ENCODE results near the gene GDPD5.

The GDPD5 gene

DNA sequence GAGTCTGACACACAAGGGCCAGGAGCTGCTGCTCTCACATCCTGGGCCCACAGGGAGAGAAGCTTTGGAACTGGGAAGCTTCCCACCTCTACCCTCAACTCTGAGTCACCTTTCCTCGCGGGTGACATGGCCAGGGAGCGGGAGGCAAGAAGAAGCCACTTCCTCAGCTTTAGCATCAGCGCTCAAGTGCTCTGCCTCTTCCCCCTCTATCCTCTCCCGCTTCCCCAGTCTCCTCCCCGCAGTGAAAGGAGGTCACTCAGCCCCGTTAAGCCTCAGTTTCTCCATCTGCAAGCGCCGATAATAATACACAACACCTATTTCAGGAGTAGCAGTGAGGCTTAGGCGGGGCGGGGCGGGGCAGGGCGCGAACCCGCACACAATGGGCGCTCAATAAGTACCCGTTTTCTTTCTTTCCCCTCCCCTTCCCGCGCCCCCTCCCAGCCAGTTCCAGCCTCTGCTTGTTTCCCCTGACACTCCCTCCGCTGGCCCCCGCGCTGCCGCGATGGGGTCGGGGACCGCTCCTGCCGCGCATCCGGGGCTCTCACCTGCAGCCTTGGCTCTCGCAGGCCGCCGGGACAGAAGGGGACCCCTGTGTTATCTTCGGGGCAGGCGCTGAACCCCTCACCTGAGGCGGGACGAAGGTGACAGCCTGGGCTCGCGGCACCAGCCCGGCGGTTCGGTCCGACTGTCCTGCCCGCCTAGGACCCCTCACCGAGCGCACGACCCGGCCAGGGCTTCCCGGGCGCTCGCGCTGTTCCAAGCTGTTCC, 892 bp downstream of the GDPD5 start:
- DNase-seq = peak in 2 of 3 donors; percentile 20 to 24
- H3K27me3 ChIP-seq (replicated peaks; ENCODE audit: control insufficient read depth, insufficient read depth, low read length, poor library complexity, severe bottlenecking) = no peaks in the 10 kb centered on the region
- peaks cover 38% of the 10 kb centered on the region for H3K4me1 ChIP-seq (ENCODE audit: control insufficient read depth, insufficient read depth, low read length, poor library complexity, severe bottlenecking)
- peak overlapping the region; percentile 79 for H3K4me3 ChIP-seq (ENCODE audit: insufficient read depth, low read depth, low read length, poor library complexity, severe bottlenecking)
- H3K9me3 ChIP-seq (ENCODE audit: control insufficient read depth, low read length) = no peaks in the 10 kb centered on the region
- H3K36me3 ChIP-seq (ENCODE audit: control insufficient read depth, insufficient read depth, low read length) = no peaks in the 10 kb centered on the region
- peak overlapping the region; percentile 49 for H3K27ac ChIP-seq (ENCODE audit: insufficient read depth, low read length, poor library complexity, severe bottlenecking)

DNA sequence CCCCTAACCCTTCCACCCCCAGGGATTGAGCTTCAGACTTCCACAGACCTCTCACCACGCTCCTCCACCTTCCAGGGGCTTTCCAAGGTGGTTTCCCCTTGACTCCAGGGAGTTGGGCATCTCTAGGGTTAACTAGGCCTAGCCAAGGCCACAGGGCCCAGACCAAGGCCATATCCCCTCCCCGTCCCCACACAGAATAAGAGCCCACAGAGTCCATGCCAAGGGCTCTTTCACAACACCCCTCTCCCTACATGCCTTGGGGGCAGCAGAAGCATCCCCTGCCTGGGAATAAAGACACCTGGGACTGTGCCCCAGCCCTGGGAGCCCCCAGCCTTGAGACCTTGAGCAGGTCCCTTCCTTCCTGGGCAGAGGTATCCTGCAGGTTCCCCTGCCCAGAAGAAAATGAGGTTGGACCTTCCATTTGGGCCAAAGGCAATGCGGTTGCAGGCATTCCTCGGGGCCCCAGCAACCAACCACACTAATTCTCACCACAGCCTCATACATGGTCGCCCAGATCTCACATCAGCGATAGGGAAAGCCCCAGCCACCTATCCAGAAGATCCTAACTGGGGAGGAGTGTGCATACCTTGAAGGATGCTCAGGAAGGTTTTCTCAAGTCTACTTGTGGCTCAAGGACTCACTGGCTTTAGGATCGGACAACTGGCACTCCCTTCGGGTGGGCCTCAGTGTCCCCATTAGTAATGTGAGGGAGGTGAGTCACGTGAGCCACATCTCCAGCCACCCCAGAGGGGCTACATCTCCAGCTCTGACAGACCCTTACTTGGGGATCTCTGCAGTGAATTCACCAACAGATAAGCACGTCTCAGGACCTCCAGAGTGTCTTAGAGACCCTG, 1.7 kb downstream of the GDPD5 start:
- H3K36me3 ChIP-seq (ENCODE audit: control insufficient read depth, insufficient read depth, low read length) = no peaks in the 10 kb centered on the region
- H3K4me1 ChIP-seq (ENCODE audit: control insufficient read depth, insufficient read depth, low read length, poor library complexity, severe bottlenecking) = peaks cover 38% of the 10 kb centered on the region
- no peaks in the 10 kb centered on the region for H3K27me3 ChIP-seq (replicated peaks; ENCODE audit: control insufficient read depth, insufficient read depth, low read length, poor library complexity, severe bottlenecking)
- no peak for DNase-seq
- H3K4me3 ChIP-seq (ENCODE audit: insufficient read depth, low read depth, low read length, poor library complexity, severe bottlenecking) = peak overlapping the region; percentile 79
- H3K9me3 ChIP-seq (ENCODE audit: control insufficient read depth, low read length) = no peaks in the 10 kb centered on the region
- H3K27ac ChIP-seq (ENCODE audit: insufficient read depth, low read length, poor library complexity, severe bottlenecking) = peak overlapping the region; percentile 50

DNA sequence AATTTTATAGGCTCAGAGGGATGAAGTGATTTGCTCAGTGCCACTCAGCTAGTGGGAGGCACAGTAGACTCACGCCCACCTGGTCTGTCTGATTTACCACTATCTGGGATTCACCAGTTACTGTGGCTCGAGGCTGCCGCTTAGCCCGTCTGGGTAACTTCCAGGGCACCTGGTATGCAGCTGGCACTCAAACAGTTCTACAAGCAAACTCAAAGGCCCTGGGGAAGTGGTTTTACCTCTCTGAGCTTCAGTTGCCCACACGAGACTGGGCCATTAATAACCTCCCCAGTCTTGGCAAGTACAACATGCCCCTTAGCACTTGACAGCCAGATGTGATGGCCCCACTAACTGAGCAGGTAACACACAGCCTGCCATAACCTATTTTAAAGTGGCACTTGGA, 2.6 kb downstream of the GDPD5 start:
- Histone ChIP-seq H3K36me3 (ENCODE audit: control insufficient read depth, insufficient read depth, low read length) (no peaks in the 10 kb centered on the region), H3K9me3 (ENCODE audit: control insufficient read depth, low read length) (no peaks in the 10 kb centered on the region), H3K27me3 (replicated peaks; ENCODE audit: control insufficient read depth, insufficient read depth, low read length, poor library complexity, severe bottlenecking) (no peaks in the 10 kb centered on the region), H3K4me3 (ENCODE audit: insufficient read depth, low read depth, low read length, poor library complexity, severe bottlenecking) (no peak overlapping the region), H3K27ac (ENCODE audit: insufficient read depth, low read length, poor library complexity, severe bottlenecking) (peak overlapping the region; percentile 22), H3K4me1 (ENCODE audit: control insufficient read depth, insufficient read depth, low read length, poor library complexity, severe bottlenecking) (peaks cover 43% of the 10 kb centered on the region)
- DNase-seq = no peak

DNA sequence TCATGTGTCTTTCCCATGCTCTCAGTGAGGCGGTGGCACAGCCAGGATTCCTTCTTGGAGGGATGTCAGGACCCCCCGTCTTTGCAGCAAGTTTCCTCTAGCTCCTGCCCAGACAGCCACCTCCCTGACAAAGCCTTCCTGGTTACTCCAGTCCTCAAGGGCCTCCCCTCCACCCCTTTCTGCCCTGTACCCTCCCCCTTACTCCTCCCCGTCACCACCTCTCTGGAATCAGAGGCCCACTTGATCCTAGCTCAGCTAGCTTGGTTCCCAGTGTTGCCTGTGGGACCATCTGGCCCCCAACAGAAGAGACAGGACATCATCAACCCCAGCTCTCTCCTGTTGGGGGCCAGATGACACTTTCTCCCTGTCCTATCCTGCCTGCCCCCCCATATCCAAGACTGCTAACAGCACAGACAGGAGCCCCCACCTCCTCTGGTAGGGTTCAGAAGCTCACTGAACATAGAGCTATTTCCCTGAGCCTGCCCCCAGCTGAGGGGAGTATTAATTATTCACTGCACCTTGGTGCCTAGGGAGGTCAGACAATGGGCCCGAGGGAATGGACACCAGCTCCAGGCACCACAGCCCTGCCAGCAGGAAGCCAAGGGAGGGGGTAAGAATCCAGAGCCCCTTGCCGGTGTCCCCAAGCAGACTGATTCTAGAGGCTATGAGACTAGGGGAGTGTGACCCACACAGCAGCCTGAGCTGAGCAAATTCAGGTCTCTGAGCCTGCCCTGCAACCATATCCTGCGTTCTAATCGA, 3.3 kb downstream of the GDPD5 start:
- DNase-seq = no peak

DNA sequence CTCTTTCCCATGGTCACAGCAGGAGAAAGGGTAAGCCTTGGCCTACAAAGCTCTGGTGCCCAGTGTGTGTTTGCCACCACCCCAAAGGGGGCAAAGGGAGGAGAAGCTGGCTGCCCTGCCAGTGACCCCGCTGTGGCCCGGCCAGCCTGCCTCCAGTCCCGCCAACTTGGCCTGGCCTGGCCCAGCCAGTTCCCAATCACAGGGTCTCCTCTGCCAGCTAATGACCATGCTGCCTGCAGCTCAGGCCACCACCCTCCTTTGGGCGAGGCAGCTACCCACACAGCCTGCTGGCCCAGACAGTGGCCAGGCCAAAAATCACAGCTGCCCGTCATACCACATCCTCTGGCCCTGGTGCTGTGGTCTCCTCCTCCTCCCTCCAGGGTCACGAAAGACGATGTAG, 5.1 kb downstream of the GDPD5 start:
- no peaks in the 10 kb centered on the region for H3K36me3 ChIP-seq (ENCODE audit: control insufficient read depth, insufficient read depth, low read length)
- no peak overlapping the region for H3K27ac ChIP-seq (ENCODE audit: insufficient read depth, low read length, poor library complexity, severe bottlenecking)
- DNase-seq = no peak
- no peaks in the 10 kb centered on the region for H3K27me3 ChIP-seq (replicated peaks; ENCODE audit: control insufficient read depth, insufficient read depth, low read length, poor library complexity, severe bottlenecking)
- H3K9me3 ChIP-seq (ENCODE audit: control insufficient read depth, low read length) = no peaks in the 10 kb centered on the region
- peaks cover 56% of the 10 kb centered on the region for H3K4me1 ChIP-seq (ENCODE audit: control insufficient read depth, insufficient read depth, low read length, poor library complexity, severe bottlenecking)
- H3K4me3 ChIP-seq (ENCODE audit: insufficient read depth, low read depth, low read length, poor library complexity, severe bottlenecking) = no peak overlapping the region

More for the DNA sequence above, 3.3 kb downstream of the GDPD5 start:
- Histone ChIP-seq H3K27me3 (replicated peaks; ENCODE audit: control insufficient read depth, insufficient read depth, low read length, poor library complexity, severe bottlenecking) (no peaks in the 10 kb centered on the region), H3K4me1 (ENCODE audit: control insufficient read depth, insufficient read depth, low read length, poor library complexity, severe bottlenecking) (peaks cover 50% of the 10 kb centered on the region), H3K36me3 (ENCODE audit: control insufficient read depth, insufficient read depth, low read length) (no peaks in the 10 kb centered on the region), H3K27ac (ENCODE audit: insufficient read depth, low read length, poor library complexity, severe bottlenecking) (peak overlapping the region; percentile 22), H3K4me3 (ENCODE audit: insufficient read depth, low read depth, low read length, poor library complexity, severe bottlenecking) (no peak overlapping the region), H3K9me3 (ENCODE audit: control insufficient read depth, low read length) (no peaks in the 10 kb centered on the region)

DNA sequence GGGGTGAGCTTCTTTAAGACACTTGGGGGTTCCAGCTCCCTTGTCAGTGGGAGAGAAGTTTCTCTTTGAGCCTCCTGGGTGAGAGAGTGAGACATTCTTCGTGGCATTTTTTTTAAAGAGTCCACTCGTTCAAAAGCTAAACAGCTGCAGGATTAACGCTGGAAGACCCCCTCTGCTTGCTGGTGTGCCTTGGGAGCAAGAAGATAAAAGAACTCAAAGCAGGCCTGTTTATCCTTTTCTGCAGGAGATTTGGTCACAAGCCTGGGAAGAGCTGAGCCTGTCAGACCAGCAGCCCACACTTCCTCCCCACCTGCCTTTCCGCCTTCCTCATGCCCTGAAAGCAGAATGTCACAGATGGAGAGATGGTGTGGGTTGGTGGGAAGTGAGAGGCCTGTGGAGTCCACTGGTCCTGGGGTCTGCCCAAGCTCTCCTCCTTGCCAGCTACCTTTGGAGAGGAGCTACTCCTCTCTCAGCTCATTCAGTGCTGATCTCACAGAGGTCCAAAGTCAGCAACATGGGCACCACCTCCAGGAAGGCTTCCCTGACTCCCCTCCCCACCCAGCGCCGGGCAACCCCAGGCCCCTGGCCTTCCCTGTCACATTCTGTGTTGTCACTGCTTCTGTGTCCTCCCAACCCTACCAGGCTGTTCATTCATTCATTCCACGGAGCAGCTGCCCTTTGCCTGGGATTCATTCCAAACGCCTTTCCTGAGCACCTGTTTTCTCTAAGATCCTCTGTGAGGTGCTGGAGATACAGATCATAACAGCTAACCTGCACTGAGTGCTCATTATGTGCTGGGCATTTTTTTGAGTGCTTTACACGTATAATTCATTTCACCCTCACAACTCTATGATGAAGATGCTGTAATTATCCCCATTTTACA, 6.7 kb downstream of the GDPD5 start:
- no peak overlapping the region for H3K27ac ChIP-seq (ENCODE audit: insufficient read depth, low read length, poor library complexity, severe bottlenecking)
- H3K9me3 ChIP-seq (ENCODE audit: control insufficient read depth, low read length) = no peaks in the 10 kb centered on the region
- H3K4me1 ChIP-seq (ENCODE audit: control insufficient read depth, insufficient read depth, low read length, poor library complexity, severe bottlenecking) = peaks cover 51% of the 10 kb centered on the region
- no peaks in the 10 kb centered on the region for H3K27me3 ChIP-seq (replicated peaks; ENCODE audit: control insufficient read depth, insufficient read depth, low read length, poor library complexity, severe bottlenecking)
- DNase-seq = no peak
- no peak overlapping the region for H3K4me3 ChIP-seq (ENCODE audit: insufficient read depth, low read depth, low read length, poor library complexity, severe bottlenecking)
- H3K36me3 ChIP-seq (ENCODE audit: control insufficient read depth, insufficient read depth, low read length) = no peaks in the 10 kb centered on the region

DNA sequence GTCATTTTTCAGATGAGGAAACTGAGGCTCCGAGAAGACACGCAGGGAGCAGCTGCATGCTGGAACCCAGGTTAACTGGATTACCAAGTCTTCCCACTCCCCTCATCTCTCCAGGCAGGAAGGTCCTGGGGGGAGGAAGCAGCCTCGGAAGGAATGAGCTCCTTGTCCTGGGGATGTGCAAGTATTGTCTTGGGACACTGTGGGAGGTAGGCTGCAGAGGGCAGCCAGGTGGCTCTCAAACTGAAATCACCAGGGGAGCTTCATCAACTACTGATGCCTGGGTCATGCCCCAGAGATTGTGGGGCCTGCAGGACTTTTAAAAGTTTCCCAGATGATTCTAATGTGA, 7.6 kb downstream of the GDPD5 start:
- no peaks in the 10 kb centered on the region for H3K36me3 ChIP-seq (ENCODE audit: control insufficient read depth, insufficient read depth, low read length)
- H3K4me3 ChIP-seq (ENCODE audit: insufficient read depth, low read depth, low read length, poor library complexity, severe bottlenecking) = no peak overlapping the region
- H3K9me3 ChIP-seq (ENCODE audit: control insufficient read depth, low read length) = no peaks in the 10 kb centered on the region
- no peaks in the 10 kb centered on the region for H3K27me3 ChIP-seq (replicated peaks; ENCODE audit: control insufficient read depth, insufficient read depth, low read length, poor library complexity, severe bottlenecking)
- DNase-seq = no peak
- H3K27ac ChIP-seq (ENCODE audit: insufficient read depth, low read length, poor library complexity, severe bottlenecking) = no peak overlapping the region
- H3K4me1 ChIP-seq (ENCODE audit: control insufficient read depth, insufficient read depth, low read length, poor library complexity, severe bottlenecking) = peaks cover 42% of the 10 kb centered on the region

DNA sequence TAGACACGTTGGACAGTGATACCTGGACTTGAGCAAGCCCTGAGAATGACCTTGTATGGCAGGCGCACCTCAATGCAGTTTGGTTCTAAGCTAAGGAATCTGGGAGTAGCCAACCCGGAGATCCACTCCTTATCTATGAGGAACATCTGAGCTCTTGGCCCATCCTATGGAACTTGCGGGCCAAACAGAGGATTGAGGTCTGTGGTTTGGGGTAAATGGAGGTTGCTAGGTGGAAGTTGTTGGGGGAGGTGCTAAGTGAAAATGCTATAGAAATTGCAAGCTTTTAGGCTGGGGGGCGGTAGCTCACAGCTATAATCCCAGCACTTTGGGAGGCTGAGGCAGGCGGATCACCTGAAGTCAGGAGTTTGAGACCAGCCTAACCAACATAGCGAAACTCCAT, 8.9 kb downstream of the GDPD5 start:
- peaks cover 31% of the 10 kb centered on the region for H3K4me1 ChIP-seq (ENCODE audit: control insufficient read depth, insufficient read depth, low read length, poor library complexity, severe bottlenecking)
- H3K27me3 ChIP-seq (replicated peaks; ENCODE audit: control insufficient read depth, insufficient read depth, low read length, poor library complexity, severe bottlenecking) = no peaks in the 10 kb centered on the region
- no peaks in the 10 kb centered on the region for H3K36me3 ChIP-seq (ENCODE audit: control insufficient read depth, insufficient read depth, low read length)
- H3K9me3 ChIP-seq (ENCODE audit: control insufficient read depth, low read length) = no peaks in the 10 kb centered on the region
- no peak for DNase-seq
- no peak overlapping the region for H3K27ac ChIP-seq (ENCODE audit: insufficient read depth, low read length, poor library complexity, severe bottlenecking)
- H3K4me3 ChIP-seq (ENCODE audit: insufficient read depth, low read depth, low read length, poor library complexity, severe bottlenecking) = no peak overlapping the region

DNA sequence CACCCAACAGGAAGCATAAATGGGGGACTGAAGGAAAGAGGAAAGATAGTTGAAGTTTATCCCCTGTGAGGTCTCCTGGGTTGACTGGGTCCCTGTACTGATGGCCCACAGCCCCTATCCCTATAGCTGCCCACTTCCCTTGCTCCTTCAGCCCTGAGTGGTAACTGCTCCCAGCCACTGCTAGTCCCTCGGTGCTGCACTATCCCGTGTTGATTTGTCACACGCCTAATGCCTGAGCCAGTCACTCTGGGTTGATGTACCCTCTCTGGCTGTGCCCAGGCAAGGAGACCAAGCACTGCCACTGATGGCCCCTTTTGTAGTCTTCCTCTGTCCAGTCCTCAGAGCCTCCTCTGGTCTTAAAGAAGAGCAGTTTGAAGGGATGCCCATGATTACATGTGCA, 9.6 kb downstream of the GDPD5 start:
- peaks cover 31% of the 10 kb centered on the region for H3K4me1 ChIP-seq (ENCODE audit: control insufficient read depth, insufficient read depth, low read length, poor library complexity, severe bottlenecking)
- DNase-seq = no peak
- no peaks in the 10 kb centered on the region for H3K36me3 ChIP-seq (ENCODE audit: control insufficient read depth, insufficient read depth, low read length)
- H3K4me3 ChIP-seq (ENCODE audit: insufficient read depth, low read depth, low read length, poor library complexity, severe bottlenecking) = no peak overlapping the region
- no peak overlapping the region for H3K27ac ChIP-seq (ENCODE audit: insufficient read depth, low read length, poor library complexity, severe bottlenecking)
- H3K27me3 ChIP-seq (replicated peaks; ENCODE audit: control insufficient read depth, insufficient read depth, low read length, poor library complexity, severe bottlenecking) = no peaks in the 10 kb centered on the region
- no peaks in the 10 kb centered on the region for H3K9me3 ChIP-seq (ENCODE audit: control insufficient read depth, low read length)
